GM18499 (cell line): ENCODE data around the gene GJA5.

ENCODE experiments used
- ATAC-seq: cut with Tn5 transposase; IDR thresholded peaks from one replicate; pipeline ENCODE4 v1.9.1; 2021; ENCODE audit warnings: moderate number of reproducible peaks; ENCODE audit not compliant: insufficient read depth, unreplicated experiment

The GJA5 gene

DNA sequence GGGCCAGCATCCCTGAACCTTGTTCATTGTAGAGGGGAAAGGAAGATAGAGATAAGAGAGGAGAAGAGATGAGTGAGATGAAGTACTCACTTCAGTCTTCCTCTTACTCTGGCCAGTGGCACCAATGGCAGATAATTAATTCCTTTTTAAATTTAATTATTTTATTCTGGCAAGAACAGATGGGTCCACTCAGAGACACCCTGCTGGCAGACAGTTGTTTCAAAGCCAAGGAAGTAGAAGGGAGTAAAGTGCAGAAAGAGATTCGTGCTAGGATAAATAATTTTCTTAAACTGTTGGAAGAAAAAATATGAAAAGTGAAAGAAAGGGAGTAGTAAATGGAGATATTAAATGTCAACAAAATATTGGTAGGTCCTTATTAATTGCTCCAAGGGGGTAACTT lies 7.7 kb upstream of the GJA5 start:
- ATAC-seq = no peak

DNA sequence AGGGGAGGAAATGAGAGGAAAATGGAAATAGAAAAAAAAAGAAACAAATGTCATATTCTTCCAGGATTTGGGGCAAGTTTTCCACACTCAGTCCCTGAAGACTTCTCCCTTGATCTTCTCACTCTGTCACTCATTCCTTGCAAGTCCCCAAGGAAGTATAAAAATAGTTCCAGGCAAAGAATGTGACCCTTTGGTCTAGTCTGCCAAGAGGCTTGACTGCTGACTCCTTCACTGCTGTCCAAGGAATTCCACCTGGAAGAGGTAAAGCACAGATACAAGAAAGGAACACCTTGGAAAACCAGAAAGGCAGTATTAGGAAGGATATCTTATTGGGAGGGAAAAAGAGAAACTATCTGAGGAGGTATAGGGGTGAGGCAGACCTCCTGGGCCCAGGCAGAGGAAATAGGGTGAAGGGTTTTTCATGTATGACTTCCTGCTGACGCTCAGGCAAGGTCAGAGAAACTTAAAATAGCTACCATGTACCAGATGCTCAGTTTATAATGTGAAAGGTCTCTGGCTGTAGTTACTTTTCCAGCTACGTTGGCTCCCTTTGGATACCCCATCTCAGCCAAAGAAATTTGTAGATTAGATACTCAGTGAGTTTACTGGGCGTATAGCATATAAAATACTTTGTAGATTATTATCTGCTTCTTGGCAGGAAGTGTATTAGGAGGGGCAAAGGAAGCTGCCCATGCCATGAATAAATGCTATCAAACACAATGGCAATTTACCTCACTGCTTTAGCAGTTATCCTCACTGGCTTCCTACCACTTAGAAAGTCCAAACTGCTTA lies 2.0 kb upstream of the GJA5 start:
- no peak for ATAC-seq

DNA sequence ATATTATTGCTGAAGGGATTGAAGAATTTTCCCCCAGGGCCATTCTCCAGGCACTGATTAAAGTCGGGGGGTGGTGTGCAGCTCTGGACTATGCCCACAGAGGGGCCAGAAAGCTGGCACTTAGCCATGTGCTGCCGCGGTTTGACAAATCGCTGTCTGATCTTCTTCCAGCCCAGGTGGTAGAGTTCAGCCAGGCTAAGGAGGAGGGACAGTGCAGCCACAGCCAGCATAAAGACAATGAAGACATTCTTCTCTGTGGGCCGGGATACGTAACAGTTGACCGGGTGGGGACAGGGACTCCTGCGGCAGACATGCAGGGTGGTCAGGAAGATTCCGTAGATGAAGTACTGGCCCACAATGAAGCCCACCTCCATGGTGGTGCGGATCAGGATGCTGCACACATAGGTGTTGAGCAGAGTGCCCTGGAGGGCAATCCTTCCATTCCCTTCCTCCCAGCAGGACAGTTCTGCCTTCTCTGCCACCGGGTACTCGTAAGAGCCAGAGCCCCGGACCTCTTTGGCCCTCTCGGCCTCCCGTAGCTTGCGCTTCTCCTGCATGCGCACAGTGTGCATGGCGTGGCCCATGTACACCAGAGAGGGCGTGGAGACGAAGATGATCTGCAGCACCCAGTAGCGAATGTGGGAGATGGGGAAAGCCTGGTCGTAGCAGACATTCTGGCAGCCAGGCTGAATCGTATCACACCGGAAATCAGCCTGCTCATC lies 1.9 kb downstream of the GJA5 start:
- ATAC-seq = no peak

- no peak for ATAC-seq
Measured at GRCh38 chr1:147757015-147757990, 3.1 kb downstream of the GJA5 start.

DNA sequence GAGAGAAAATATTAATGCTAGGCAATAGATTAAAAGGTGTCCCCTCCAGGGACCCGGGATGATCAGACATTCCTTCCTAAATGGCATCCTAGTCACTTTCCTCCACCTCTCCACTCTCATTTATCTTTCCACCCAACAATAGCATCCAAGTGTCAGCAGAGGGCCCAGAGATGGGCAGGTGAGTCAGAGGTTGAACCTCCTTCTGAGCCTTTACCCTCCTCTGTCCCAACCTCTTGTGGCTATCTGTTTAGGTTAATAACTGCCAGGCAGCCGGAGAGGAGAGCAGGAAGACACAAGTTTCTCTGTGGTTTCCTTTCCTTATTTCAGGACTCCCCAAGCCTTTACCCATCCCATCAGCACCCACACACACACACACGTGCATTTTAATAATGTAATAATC lies 4.1 kb downstream of the GJA5 start:
- no peak for ATAC-seq

DNA sequence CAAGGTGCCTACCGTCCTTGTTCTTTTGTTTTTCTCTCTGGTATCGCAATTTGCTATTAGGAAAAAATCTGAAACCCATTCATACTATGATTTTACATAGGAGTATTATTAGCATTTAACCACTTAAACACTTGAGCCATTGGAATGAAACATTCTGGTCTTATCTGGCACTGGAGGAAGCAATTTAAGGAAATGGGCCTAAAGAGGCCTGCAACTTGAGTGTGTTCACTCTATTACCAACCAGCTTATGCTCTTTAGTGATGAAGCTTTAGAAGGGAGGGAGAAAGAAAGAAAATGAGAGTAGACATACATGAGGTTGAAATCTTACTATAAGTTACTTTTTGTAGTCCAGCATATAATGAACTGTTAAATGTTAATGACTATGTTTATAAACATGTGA lies 5.7 kb downstream of the GJA5 start:
- ATAC-seq = no peak

DNA sequence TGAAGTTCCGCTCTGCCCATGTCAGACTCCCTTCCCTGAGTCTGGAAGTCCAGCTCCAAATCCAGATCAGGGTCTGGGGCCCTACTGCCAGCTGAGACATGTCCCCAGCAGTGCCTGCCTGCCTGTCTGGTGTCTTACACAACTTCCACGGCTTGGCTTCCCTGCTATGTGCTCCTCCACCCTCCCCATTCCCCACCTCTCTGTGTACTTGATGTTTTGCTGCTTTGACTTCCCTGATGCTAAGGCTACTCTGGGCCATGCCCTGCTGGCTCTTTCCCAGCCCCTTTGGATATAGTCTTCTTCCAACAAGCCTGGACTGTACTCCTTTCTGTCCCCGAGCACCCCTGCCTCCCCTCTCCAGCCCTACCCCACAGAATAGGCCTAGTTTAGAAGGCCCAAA lies 7.3 kb downstream of the GJA5 start:
- ATAC-seq = no peak

DNA sequence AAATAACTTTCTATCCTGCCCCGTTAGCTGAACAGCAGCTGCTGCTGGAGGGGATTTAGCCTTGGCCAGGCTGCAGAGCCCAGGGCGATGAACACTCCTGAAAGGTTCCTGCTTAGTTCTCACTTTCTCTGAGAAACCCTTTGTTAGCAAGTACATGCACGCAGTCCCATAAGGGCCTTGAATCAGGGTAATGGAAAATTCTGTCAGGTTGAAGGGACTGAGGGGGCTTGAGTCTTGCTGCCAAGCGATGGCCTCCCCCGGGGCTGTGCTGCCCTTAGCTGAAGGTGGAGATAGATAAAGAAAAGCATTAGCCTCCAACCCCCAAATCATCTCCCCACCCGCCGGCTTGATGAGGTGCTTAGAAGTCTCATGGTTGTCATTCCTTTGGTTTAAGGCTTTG lies 7.9 kb downstream of the GJA5 start:
- ATAC-seq = no peak

- ATAC-seq = no peak
Measured at GRCh38 chr1:147751346-147751745, 9.1 kb downstream of the GJA5 start.

GRCh38 chr1:147750618-147751217 lies 9.7 kb downstream of the GJA5 start:
- ATAC-seq = no peak

DNA sequence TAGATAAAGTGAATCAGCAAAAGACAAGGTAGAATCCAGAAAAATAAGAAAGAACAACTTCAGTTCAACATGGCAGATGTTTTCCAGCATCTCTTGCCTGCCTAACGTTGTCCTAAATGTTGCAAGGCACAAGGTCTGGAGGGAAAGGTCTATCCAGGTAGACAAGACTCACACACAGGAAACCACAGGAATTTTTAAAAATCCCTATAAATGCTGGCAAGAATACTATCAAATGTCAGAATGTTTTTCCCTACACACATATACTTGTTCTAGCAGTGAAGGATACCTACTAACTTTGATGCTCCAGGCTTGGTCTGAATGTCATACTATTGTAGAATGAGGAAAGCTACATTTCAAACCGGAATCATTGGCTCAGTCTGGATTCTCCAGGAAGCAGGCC lies 10.6 kb downstream of the GJA5 start:
- ATAC-seq = no peak

DNA sequence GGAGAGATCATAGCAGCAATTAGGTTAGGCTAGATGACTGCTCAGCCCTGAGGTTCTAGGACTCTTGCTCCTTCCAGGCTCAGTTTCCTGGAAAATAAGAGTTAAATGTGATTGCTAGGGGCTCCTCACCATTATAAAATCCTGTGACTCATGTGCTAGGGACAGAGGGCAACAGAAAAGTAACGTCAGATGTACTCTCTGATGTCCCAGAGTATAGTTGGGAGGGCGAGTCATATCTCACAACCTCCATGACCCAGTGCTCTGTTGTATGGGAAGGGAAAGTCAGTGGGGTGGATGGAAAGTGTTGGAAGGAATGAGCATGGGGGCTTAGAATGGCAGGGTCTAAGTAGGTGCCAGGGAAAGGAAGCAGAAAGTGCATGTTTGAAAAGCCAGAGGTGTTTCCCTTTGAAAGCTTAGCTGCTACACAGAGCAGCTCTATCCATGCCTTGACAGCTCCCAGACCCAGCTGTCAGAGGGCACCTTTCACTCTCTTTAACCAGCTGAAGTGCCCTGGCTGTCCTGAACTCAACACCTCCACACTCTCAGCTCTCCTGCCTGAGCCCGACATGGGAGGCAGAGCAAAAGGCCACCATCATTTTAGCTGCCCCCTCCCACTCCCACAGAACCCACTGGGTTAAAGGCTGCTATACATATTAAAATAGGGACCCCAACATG lies 11.6 kb downstream of the GJA5 start:
- ATAC-seq = no peak

DNA sequence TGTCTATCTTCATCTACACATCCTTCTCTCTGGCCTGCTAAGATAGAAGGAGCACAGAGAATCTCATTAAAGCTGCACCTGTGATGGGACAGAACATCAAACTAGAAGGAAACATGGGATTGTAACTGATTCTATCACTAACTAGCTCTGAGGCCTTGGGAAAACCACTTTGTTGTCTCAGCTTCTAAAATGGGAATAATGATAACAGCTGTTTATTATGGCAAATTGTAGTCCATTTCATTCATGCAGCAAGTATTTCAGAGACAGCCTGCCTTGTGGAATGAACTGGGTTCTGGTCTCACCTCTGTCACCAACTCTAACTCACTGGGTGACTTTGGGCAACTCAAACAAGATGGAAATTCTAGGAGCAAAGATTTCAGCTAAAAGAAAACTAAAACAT lies 12.4 kb downstream of the GJA5 start:
- ATAC-seq = no peak

GRCh38 chr1:147745271-147745670 lies 15.1 kb downstream of the GJA5 start:
- ATAC-seq = no peak

GRCh38 chr1:147741065-147741464 lies 19.3 kb downstream of the GJA5 start:
- ATAC-seq = no peak

- no peak for ATAC-seq
Measured at GRCh38 chr1:147740391-147740790, 20.0 kb downstream of the GJA5 start.

DNA sequence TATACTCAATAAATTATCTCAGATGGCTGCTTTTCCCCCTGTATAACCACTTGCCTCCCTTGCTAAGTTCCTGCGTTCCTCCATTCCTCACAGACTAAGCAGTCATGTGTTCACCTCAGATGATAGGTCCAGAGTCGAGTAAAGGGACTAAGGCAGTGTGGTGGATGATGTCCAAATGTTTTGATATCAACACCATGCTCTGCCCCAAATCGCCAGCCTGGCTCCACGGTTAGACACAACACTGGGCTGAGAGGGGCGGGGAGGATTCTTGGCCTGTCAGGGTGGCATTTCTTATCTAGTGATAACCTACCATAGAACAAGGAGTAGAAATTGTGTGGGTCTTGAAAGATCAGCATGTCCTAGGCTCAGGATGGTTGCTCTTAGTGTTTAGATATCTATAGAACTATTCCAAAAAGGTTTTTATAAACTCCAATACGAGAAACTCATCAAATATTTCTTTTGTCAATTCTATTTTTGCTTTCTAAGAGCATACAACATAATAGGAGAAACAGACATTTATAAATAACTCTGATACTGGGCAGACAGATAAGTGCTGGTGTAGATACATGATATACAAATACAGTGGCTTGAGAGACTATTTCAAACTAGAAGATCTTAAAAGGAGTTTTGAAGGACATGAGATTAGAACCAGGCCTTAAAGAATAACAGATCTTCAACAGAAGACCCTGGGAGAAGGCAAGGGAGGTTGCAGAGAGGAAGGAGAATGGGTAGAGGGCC lies 21.5 kb downstream of the GJA5 start:
- ATAC-seq = no peak

- ATAC-seq = no peak
Measured at GRCh38 chr1:147738129-147738528, 22.3 kb downstream of the GJA5 start.

DNA sequence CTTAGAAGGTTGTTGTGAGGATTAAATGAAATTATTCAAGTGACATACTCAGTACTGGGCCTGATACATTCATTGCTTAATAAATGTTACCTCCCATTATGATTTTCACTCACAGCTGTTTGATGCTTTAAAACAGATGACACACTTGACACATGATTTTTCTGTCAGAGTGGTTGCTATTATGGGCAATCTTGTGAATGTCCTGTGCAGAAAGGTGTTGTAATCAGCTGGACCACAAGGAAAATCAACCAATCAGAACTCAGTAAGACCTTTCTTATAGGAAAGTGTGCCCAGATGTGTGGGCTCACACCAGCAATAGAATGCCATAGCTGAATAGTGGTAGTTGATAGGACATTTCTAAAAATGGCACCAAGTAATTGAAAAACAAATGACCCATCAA lies 23.5 kb downstream of the GJA5 start:
- no peak for ATAC-seq
